Left renal pelvis (tissue), 4 donors: Measurements from ENCODE around the gene POLD3. TPM values are rescaled to one million over a fixed set of nuclear protein-coding genes. Genes with fewer than 3 reads are reported as not detected.

ENCODE experiments used
- DNase-seq, 4 donors: peaks; one replicate each; pipeline ENCODE4 v3.0.0-alpha.2; 2013; ENCODE audit warnings: low read depth in 4 of 4, low spot score in 3 of 4
- polyA plus RNA-seq, 4 donors: library from polyadenylated mRNA; unstranded; fragments of 120-200 nt; gene quantifications; one replicate each; pipeline ENCODE4 v1.2.1, GENCODE V29; 2013; ENCODE audit not compliant: insufficient read length in 4 of 4

Gene POLD3
- 10 to 100 TPM; 24.3 to 36.1 (median 35.2) TPM for polyA plus RNA-seq

- peak; percentile 83 to 88 (median 86) for DNase-seq
Measured at GRCh38 chr11:74592441-74593362, at the start of gene POLD3. Gene POLD3, plus strand, starts transcription at chr11:74592582. Its CDS starts 77 bp downstream, at chr11:74592659.

GRCh38 chr11:74543991-74544390 is 48.4 kb upstream of the POLD3 start:
- DNase-seq = no peak

- no peak for DNase-seq
Measured at GRCh38 chr11:74546752-74547151, 45.6 kb upstream of the POLD3 start.

- no peak for DNase-seq
Measured at GRCh38 chr11:74550991-74551753, 41.2 kb upstream of the POLD3 start.

- DNase-seq = no peak
Measured at GRCh38 chr11:74551754-74552145, 40.6 kb upstream of the POLD3 start.

- DNase-seq = no peak
Measured at GRCh38 chr11:74557526-74557925, 34.9 kb upstream of the POLD3 start.

GRCh38 chr11:74559110-74559933 is 33.1 kb upstream of the POLD3 start:
- no peak for DNase-seq

GRCh38 chr11:74559934-74560309 is 32.5 kb upstream of the POLD3 start:
- no peak for DNase-seq

GRCh38 chr11:74566146-74566960 is 26.0 kb upstream of the POLD3 start:
- DNase-seq = peak in 1 of 4 donors; percentile 12

GRCh38 chr11:74568028-74568427 is 24.4 kb upstream of the POLD3 start:
- DNase-seq = no peak

GRCh38 chr11:74570266-74571061 is 21.9 kb upstream of the POLD3 start:
- DNase-seq = peak in 2 of 4 donors; percentile 20 to 31

GRCh38 chr11:74571062-74571399 is 21.4 kb upstream of the POLD3 start:
- no peak for DNase-seq

GRCh38 chr11:74572349-74572748 is 20.0 kb upstream of the POLD3 start:
- no peak for DNase-seq

GRCh38 chr11:74574563-74574962 is 17.8 kb upstream of the POLD3 start:
- no peak for DNase-seq

- DNase-seq = no peak
Measured at GRCh38 chr11:74575999-74576398, 16.4 kb upstream of the POLD3 start.

- DNase-seq = no peak
Measured at GRCh38 chr11:74577181-74577580, 15.2 kb upstream of the POLD3 start.

- DNase-seq = no peak
Measured at GRCh38 chr11:74577624-74578396, 14.6 kb upstream of the POLD3 start.

- DNase-seq = no peak
Measured at GRCh38 chr11:74579577-74580270, 12.7 kb upstream of the POLD3 start.
